ENCODE data around the gene RBMX2. TPM values are rescaled to one million over a fixed set of nuclear protein-coding genes. Genes with fewer than 3 reads are reported as not detected.

RBMX2 gene
- total RNA-seq, 1 donor from 2014 or later, result 29.1 TPM

- Mint-ChIP-seq H3K9me3 (no peaks in the 10 kb centered on the region), H3K27ac (no peak overlapping the region), H3K27me3 (peaks cover 20% of the 10 kb centered on the region), H3K4me3 (no peak overlapping the region), H3K36me3 (no peaks in the 10 kb centered on the region), H3K4me1 (ENCODE audit: unreplicated experiment) (no peaks in the 10 kb centered on the region)
- no peak for DNase-seq (ENCODE audit: extremely low spot score, unreplicated experiment)
- TF ChIP-seq, protein P1, sequence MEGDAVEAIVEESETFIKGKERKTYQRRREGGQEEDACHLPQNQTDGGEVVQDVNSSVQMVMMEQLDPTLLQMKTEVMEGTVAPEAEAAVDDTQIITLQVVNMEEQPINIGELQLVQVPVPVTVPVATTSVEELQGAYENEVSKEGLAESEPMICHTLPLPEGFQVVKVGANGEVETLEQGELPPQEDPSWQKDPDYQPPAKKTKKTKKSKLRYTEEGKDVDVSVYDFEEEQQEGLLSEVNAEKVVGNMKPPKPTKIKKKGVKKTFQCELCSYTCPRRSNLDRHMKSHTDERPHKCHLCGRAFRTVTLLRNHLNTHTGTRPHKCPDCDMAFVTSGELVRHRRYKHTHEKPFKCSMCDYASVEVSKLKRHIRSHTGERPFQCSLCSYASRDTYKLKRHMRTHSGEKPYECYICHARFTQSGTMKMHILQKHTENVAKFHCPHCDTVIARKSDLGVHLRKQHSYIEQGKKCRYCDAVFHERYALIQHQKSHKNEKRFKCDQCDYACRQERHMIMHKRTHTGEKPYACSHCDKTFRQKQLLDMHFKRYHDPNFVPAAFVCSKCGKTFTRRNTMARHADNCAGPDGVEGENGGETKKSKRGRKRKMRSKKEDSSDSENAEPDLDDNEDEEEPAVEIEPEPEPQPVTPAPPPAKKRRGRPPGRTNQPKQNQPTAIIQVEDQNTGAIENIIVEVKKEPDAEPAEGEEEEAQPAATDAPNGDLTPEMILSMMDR (conservative IDR thresholded peaks at IDR 0.05), result peak; percentile 79
Measured at GRCh38 chrX:130393451-130394074, 8.2 kb upstream of the RBMX2 start.

- no peak for DNase-seq (ENCODE audit: extremely low spot score, unreplicated experiment)
- H3K36me3 Mint-ChIP-seq, result no peaks in the 10 kb centered on the region
- H3K4me1 Mint-ChIP-seq (ENCODE audit: unreplicated experiment), result no peaks in the 10 kb centered on the region
- peaks cover 27% of the 10 kb centered on the region for H3K27me3 Mint-ChIP-seq
- H3K4me3 Mint-ChIP-seq, result no peak overlapping the region
- H3K9me3 Mint-ChIP-seq, result no peaks in the 10 kb centered on the region
- H3K27ac Mint-ChIP-seq, result no peak overlapping the region
- TF ChIP-seq, protein P1 (conservative IDR thresholded peaks at IDR 0.05), result no peak
Measured at GRCh38 chrX:130395341-130395740, 6.4 kb upstream of the RBMX2 start.

DNA sequence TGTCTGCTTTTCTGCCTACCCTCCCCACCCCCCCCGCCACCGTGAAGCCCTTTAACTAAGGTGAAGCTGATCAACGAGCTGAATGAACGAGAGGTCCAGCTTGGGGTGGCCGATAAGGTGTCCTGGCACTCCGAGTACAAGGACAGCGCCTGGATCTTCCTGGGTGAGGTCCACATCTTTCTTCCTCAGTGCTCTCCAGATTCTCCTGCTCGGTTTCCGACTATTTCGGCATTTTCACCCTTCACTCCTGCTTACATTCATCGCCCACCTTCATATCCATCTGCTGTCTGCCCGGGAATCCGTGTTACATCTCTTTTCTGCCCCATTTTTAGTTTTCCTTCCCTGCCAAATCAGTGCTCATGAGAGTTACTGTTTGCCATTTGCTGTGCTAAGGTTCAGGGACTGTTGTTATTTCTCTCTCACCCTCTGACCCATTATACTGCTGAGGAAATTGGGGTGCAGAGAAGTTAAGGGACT is 459 bp downstream of the RBMX2 start:
- Mint-ChIP-seq H3K4me3 (peak overlapping the region; percentile 94), H3K27me3 (peaks cover 7% of the 10 kb centered on the region), H3K9me3 (no peaks in the 10 kb centered on the region), H3K27ac (peak overlapping the region; percentile 17), H3K4me1 (ENCODE audit: unreplicated experiment) (peaks cover 6% of the 10 kb centered on the region), H3K36me3 (peaks cover 5% of the 10 kb centered on the region)
- TF ChIP-seq, protein P1 (conservative IDR thresholded peaks at IDR 0.05), result no peak
- no peak for DNase-seq (ENCODE audit: extremely low spot score, unreplicated experiment)

DNA sequence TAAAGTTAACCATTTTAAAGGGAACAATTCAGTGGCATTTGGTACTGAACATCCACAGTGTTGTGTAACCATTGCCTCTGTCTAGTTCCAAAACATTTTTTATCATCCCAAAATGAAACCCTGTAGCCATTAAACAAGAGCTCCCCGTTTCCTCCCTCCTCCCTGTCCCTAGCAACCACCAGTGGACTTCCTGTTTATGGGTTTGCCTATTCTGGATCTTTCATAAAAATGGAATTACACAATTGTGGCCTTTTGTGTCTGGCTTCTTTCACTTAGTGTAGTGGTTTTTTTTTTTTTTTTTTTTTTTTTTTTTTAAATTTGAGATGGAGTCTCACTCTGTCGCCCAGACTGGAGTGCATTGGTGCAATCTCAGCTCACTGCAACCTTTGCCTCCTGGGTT is 11.6 kb downstream of the RBMX2 start:
- Mint-ChIP-seq H3K27me3 (no peaks in the 10 kb centered on the region), H3K27ac (no peak overlapping the region), H3K9me3 (no peaks in the 10 kb centered on the region), H3K36me3 (peaks cover 12% of the 10 kb centered on the region), H3K4me1 (ENCODE audit: unreplicated experiment) (no peaks in the 10 kb centered on the region), H3K4me3 (no peak overlapping the region)
- no peak for DNase-seq (ENCODE audit: extremely low spot score, unreplicated experiment)
- TF ChIP-seq, protein P1 (conservative IDR thresholded peaks at IDR 0.05), result no peak

DNA sequence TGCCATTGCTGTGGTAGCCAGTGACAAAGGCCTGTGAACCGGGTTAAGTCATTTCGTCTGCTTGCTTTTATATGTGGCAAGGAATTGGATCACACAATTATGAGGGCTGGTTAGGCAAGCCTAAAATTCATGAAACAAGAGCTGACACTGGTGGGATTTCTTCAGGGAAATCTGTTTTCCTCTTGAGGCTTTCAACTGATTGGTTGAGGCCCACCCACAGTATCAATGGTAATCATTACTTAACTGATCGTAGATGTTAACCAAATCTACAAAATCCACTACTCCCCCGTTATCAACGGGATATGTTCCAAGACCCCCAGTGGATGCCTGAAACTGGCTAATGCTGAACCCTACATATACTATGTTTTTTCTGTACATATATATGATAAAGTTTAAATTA is 13.0 kb downstream of the RBMX2 start:
- Mint-ChIP-seq H3K4me3 (no peak overlapping the region), H3K9me3 (no peaks in the 10 kb centered on the region), H3K27ac (no peak overlapping the region), H3K4me1 (ENCODE audit: unreplicated experiment) (peaks cover 9% of the 10 kb centered on the region), H3K27me3 (no peaks in the 10 kb centered on the region), H3K36me3 (peaks cover 9% of the 10 kb centered on the region)
- DNase-seq (ENCODE audit: extremely low spot score, unreplicated experiment), result no peak
- TF ChIP-seq, protein P1 (conservative IDR thresholded peaks at IDR 0.05), result no peak
